Vagina (tissue), 2 donors: ENCODE results near the gene SGCD. TPM values are rescaled to one million over a fixed set of nuclear protein-coding genes. Genes with fewer than 3 reads are reported as not detected.

Source experiments
- DNase-seq, 2 donors: peaks; one replicate each; pipeline ENCODE4 v3.0.0-alpha.2; 2017; ENCODE audit errors: extremely low spot score in 2 of 2
- H3K27ac ChIP-seq: fragments of 200-600 bp; sonication (generic); one replicate; pipeline ENCODE4 v1.5.1; 2019
- H3K27me3 ChIP-seq: fragments of 200-600 bp; sonication (generic); one replicate; pipeline ENCODE4 v1.5.1; 2019
- H3K36me3 ChIP-seq, 2 donors: fragments of 200-600 bp; sonication (generic); one replicate each; pipeline ENCODE4 v1.5.1; 2017 to 2019
- H3K4me1 ChIP-seq: fragments of 200-600 bp; sonication (generic); one replicate; pipeline ENCODE4 v1.5.1; 2019
- H3K4me3 ChIP-seq, 2 donors: fragments of 200-600 bp; sonication (generic); 1 replicate in 1 of 2; 2 replicates in 1 of 2; pipeline ENCODE4 v1.5.1; 2016 to 2019
- H3K9me3 ChIP-seq: fragments of 200-600 bp; sonication (generic); one replicate; pipeline ENCODE4 v1.5.1; 2019
- POLR2A ChIP-seq, 2 donors: fragments of 450-650 bp; IDR thresholded peaks; one replicate each; pipeline ENCODE4 v1.6.1; 2017; ENCODE audit warnings: antibody characterized with exemption in 2 of 2, mild to moderate bottlenecking in 2 of 2, moderate library complexity in 2 of 2
- POLR2AphosphoS5 ChIP-seq, 2 donors: sonication (generic); formaldehyde crosslinking; IDR thresholded peaks; one replicate each; pipeline ENCODE4 v1.9.0; 2017; ENCODE audit warnings: antibody characterized with exemption in 2 of 2, mild to moderate bottlenecking in 2 of 2, low read depth in 1 of 2; ENCODE audit not compliant: insufficient read depth in 1 of 2
- intact Hi-C: fragments of 100-400 bp; cut with DNase I; formaldehyde crosslinking; loops from one replicate; pipeline ENCODE4 v1.15.1; 2023
- total RNA-seq: library from RNA; depleted of rRNA; stranded (reverse); fragments of >200 nt; gene quantifications from one replicate; pipeline ENCODE4 v1.2.3, GENCODE V29; 2016
- TF ChIP-seq, protein P1 (sequence below), 3 experiments: fragments of 450-650 bp in 2 of 3; fragments of 200-600 bp in 1 of 3; sonication (generic) in 1 of 3; IDR thresholded peaks; one replicate each; pipeline ENCODE4 v1.5.1; 2017 to 2019; ENCODE audit warnings: antibody characterized with exemption in 3 of 3, mild to moderate bottlenecking in 2 of 3, moderate library complexity in 2 of 3

Gene SGCD
- total RNA-seq, 1 donor from 2014 or later, result 6.9 TPM

DNA sequence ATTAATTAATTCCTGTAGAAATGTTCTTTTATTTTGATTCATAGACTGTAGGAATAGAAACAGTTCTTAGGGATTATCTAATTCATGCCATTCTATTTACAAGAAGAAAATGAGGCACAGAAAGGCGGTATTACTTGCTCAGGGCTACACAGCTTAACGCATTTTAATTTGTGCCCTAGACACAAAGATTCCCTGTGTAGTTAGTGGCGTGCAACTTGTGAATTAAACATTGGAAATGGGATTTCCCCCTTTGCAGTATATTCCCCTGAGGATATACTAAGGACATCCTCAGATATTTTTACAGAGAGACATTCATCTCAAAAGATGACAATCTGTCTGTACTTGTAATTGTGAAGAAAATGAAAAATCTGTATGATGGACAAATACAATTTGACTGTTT, 108.1 kb downstream of the SGCD start:
- no peaks in the 10 kb centered on the region for H3K36me3 ChIP-seq
- H3K9me3 ChIP-seq, result no peaks in the 10 kb centered on the region
- no peak overlapping the region for H3K27ac ChIP-seq
- no peak overlapping the region for H3K4me3 ChIP-seq
- H3K27me3 ChIP-seq, result no peaks in the 10 kb centered on the region
- DNase-seq, result no peak
- no peaks in the 10 kb centered on the region for H3K4me1 ChIP-seq
- intact Hi-C loops, result no loop called here
- TF ChIP-seq POLR2A (IDR thresholded peaks at IDR 0.05) (no peak), POLR2AphosphoS5 (IDR thresholded peaks at IDR 0.05; ENCODE audit: insufficient read depth in 1 of 2, low read depth in 1 of 2) (no peak)
- TF ChIP-seq, protein P1, sequence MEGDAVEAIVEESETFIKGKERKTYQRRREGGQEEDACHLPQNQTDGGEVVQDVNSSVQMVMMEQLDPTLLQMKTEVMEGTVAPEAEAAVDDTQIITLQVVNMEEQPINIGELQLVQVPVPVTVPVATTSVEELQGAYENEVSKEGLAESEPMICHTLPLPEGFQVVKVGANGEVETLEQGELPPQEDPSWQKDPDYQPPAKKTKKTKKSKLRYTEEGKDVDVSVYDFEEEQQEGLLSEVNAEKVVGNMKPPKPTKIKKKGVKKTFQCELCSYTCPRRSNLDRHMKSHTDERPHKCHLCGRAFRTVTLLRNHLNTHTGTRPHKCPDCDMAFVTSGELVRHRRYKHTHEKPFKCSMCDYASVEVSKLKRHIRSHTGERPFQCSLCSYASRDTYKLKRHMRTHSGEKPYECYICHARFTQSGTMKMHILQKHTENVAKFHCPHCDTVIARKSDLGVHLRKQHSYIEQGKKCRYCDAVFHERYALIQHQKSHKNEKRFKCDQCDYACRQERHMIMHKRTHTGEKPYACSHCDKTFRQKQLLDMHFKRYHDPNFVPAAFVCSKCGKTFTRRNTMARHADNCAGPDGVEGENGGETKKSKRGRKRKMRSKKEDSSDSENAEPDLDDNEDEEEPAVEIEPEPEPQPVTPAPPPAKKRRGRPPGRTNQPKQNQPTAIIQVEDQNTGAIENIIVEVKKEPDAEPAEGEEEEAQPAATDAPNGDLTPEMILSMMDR (IDR thresholded peaks at IDR 0.05), result no peak

DNA sequence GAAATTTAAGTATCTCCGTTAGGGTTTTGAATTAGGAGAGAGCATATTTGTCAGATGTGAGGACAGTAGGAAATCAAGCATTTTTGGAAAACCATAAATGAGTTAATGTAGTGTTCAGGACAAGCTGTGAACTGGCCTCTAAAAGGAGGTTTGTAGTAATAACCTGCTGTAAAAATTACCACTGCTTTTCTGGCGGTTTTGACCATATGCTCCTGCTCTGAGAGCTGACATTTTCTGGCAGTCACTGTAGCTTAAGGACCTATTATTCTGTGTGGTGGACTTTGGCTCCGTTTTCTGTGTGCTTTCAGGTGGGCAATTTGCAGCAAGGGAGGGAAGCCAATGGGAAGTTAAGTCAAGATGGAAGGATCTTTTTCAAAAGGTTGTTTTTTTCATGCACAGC, 111.1 kb downstream of the SGCD start:
- no peaks in the 10 kb centered on the region for H3K9me3 ChIP-seq
- no peaks in the 10 kb centered on the region for H3K27me3 ChIP-seq
- no peak for DNase-seq
- H3K27ac ChIP-seq, result no peak overlapping the region
- TF ChIP-seq, protein P1 (IDR thresholded peaks at IDR 0.05), result no peak
- no peak for TF ChIP-seq POLR2AphosphoS5 (IDR thresholded peaks at IDR 0.05; ENCODE audit: insufficient read depth in 1 of 2, low read depth in 1 of 2)
- no peak for TF ChIP-seq POLR2A (IDR thresholded peaks at IDR 0.05)
- intact Hi-C loops, result no loop called here
- H3K4me3 ChIP-seq, result no peak overlapping the region
- H3K4me1 ChIP-seq, result no peaks in the 10 kb centered on the region
- H3K36me3 ChIP-seq, result no peaks in the 10 kb centered on the region

DNA sequence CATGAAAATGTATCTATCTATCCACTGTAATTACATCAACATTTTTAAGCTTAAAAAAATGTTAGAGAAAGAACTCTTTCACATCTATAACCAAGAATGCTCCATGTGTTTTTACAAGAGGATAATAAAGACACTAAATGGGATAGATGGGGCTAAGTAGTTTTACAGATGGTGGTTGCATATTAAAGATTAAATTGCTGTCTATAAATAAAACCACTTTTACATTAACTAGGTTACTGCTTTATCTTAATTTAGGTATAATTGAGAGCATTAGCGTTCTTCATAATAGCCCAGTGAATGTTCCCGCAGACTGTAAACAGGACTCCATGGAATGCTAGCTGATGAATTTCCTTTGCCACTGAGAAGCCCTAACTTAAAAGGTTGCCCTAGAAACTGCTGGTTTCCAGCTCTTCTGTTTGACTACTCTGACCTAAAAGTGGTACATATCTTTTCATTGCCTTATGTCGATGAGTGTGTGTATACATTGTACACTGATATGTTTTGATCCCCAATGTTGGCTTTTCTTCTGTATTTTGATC, 117.9 kb downstream of the SGCD start:
- H3K4me3 ChIP-seq, result no peak overlapping the region
- H3K36me3 ChIP-seq, result no peaks in the 10 kb centered on the region
- TF ChIP-seq POLR2A (IDR thresholded peaks at IDR 0.05) (no peak), POLR2AphosphoS5 (IDR thresholded peaks at IDR 0.05; ENCODE audit: insufficient read depth in 1 of 2, low read depth in 1 of 2) (no peak)
- TF ChIP-seq, protein P1 (IDR thresholded peaks at IDR 0.05), result no peak
- H3K4me1 ChIP-seq, result no peaks in the 10 kb centered on the region
- no peaks in the 10 kb centered on the region for H3K9me3 ChIP-seq
- DNase-seq, result no peak
- H3K27ac ChIP-seq, result no peak overlapping the region
- intact Hi-C loops, result no loop called here
- H3K27me3 ChIP-seq, result no peaks in the 10 kb centered on the region

DNA sequence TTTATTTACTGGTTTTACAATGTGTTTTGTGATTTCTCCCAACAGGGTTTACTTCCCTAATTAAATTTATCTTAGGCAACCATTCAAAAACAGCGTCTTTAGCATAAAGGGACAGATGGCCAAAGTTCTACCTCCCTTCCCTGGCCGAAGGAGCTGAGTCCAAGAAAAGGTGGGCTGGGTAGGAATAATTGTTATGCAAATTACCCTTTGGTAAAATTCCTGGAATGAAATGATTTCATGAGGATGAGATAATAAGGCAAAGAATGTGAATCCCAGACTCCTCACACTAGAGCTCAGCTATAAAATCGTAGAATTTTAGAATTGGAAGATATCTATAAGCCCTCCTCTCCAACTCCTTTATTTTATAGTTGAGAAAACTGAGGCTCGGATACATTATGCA, 119.6 kb downstream of the SGCD start:
- H3K4me1 ChIP-seq, result no peaks in the 10 kb centered on the region
- intact Hi-C loops, result no loop called here

DNA sequence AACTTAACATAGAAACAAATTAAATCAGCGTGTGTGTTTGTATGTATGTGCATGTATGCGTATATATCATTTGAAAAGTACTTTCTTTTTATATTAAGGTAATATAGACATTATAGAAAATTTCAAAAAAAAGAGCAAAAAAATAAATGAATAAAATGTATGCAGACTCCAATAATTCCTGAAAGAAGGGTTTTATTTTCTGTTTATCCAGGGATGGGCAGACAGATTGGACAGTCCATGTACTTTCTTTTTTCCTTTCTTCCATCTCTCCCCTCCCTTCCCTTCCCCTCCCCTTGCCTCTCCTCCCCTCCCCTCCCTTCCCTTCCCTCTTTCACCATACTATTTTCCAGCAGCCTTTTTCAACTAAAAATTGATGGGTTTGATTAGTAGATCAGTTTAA, 123.8 kb downstream of the SGCD start:
- Histone ChIP-seq H3K9me3 (no peaks in the 10 kb centered on the region), H3K4me1 (no peaks in the 10 kb centered on the region), H3K4me3 (no peak overlapping the region), H3K36me3 (no peaks in the 10 kb centered on the region), H3K27me3 (no peaks in the 10 kb centered on the region), H3K27ac (no peak overlapping the region)
- TF ChIP-seq, protein P1 (IDR thresholded peaks at IDR 0.05), result no peak
- TF ChIP-seq POLR2AphosphoS5 (IDR thresholded peaks at IDR 0.05; ENCODE audit: insufficient read depth in 1 of 2, low read depth in 1 of 2), result no peak
- TF ChIP-seq POLR2A (IDR thresholded peaks at IDR 0.05), result no peak
- DNase-seq, result no peak
- intact Hi-C loops, result no loop called here

More for the DNA sequence above, 119.6 kb downstream of the SGCD start:
- Histone ChIP-seq H3K27ac (no peak overlapping the region), H3K36me3 (no peaks in the 10 kb centered on the region), H3K9me3 (no peaks in the 10 kb centered on the region), H3K4me3 (no peak overlapping the region), H3K27me3 (no peaks in the 10 kb centered on the region)
- TF ChIP-seq POLR2AphosphoS5 (IDR thresholded peaks at IDR 0.05; ENCODE audit: insufficient read depth in 1 of 2, low read depth in 1 of 2) (no peak), POLR2A (IDR thresholded peaks at IDR 0.05) (no peak)
- TF ChIP-seq, protein P1 (IDR thresholded peaks at IDR 0.05), result no peak
- DNase-seq, result no peak
